GM12878 (cell line): ENCODE results near the gene CAMKMT.

ENCODE experiments used
- FOXM1 ChIP-seq: IDR thresholded peaks from 2 replicates; pipeline ENCODE4 v1.6.1; 2012; ENCODE audit warnings: low read depth, mild to moderate bottlenecking, inconsistent platforms, low read length, moderate library complexity
- NFYB ChIP-seq: IDR thresholded peaks from 2 replicates; pipeline ENCODE4 v1.6.1; 2011; ENCODE audit warnings: low read depth, mild to moderate bottlenecking, low read length, improper control_type of control experiment, moderate library complexity; ENCODE audit not compliant: insufficient read depth
- SREBF2 ChIP-seq: IDR thresholded peaks from 2 replicates; pipeline ENCODE4 v1.6.1; 2012; ENCODE audit warnings: mild to moderate bottlenecking, low read length

DNA sequence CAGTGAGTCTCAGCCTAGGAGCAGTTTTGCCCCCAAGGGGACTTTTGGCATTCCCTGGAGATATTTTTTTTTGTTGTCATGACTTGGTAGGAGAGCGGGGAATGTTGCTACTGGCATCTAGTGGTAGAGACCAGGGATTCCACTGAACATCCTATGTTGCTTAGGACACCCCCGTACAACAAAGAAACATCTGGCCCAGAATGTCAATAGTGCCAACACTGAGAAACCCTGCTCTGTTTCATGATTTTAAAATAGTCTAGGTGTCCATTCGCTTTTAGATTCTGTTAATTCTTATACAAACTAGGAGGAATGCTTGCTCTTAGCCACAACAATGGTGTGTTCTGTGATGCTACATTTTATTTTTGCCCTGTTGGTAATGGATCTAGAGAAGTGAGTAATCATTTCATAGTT lies 353.9 kb downstream of the CAMKMT start:
- no peak for TF ChIP-seq NFYB
- no peak for TF ChIP-seq FOXM1
- TF ChIP-seq SREBF2 = no peak
